ENCODE data around the gene ATXN3L. TPM values are rescaled to one million over a fixed set of nuclear protein-coding genes. Genes with fewer than 3 reads are reported as not detected.

Gene ATXN3L
- total RNA-seq, 1 experiment from 2014 or later = not detected

- TF ChIP-seq REST (IDR thresholded peaks at IDR 0.05; ENCODE audit: low read depth) = no peak
- no peak for TF ChIP-seq ZFX (IDR thresholded peaks at IDR 0.05)
- no peak for TF ChIP-seq TCF7L2 (IDR thresholded peaks at IDR 0.05; ENCODE audit: borderline replicate concordance, extremely low read depth, insufficient read depth, insufficient read length)
These were observed 3.4 kb upstream of the ATXN3L start (continued) for GRCh38 chrX:13323241-13323640.

- ATAC-seq = no peak
- TF ChIP-seq SP1 (IDR thresholded peaks at IDR 0.05; ENCODE audit: low read depth) (no peak), ZBTB33 (IDR thresholded peaks at IDR 0.05; ENCODE audit: extremely low read depth, insufficient replicate concordance, low read length) (no peak), CTCF (IDR thresholded peaks at IDR 0.05 in 2 of 3, conservative IDR thresholded peaks at IDR 0.05 in 1 of 3; ENCODE audit: borderline replicate concordance in 1 of 3, insufficient read depth in 1 of 3, low read depth in 2 of 3, low read length in 2 of 3) (no peak), EZH2 (IDR thresholded peaks at IDR 0.05) (no peak), RAD21 (IDR thresholded peaks at IDR 0.05; ENCODE audit: low read depth) (no peak), CEBPB (IDR thresholded peaks at IDR 0.05; ENCODE audit: low read depth) (no peak)
- no peaks in the 10 kb centered on the region for H3K4me1 ChIP-seq (ENCODE audit: control insufficient read depth in 1 of 2, insufficient read depth in 2 of 2, low read length in 2 of 2)
These were observed 2.5 kb downstream of the ATXN3L start for GRCh38 chrX:13317366-13317765.

More at GRCh38 chrX:13317366-13317765, 2.5 kb downstream of the ATXN3L start:
- no peak overlapping the region for H3K27ac ChIP-seq (ENCODE audit: low read depth, low read length)
- intact Hi-C loops (cut with micrococcal nuclease) = no loop called here
- RAD21 ChIA-PET (ENCODE audit: low non-redundant PET in 1 of 2, low total read pairs in 2 of 2, uncharacterized antibody in 2 of 2, unreplicated experiment in 2 of 2) = no interaction called here
- H3K27me3 ChIP-seq (ENCODE audit: insufficient read depth, low read length) = no peaks in the 10 kb centered on the region
- no peaks in the 10 kb centered on the region for H3K79me2 ChIP-seq (ENCODE audit: insufficient read depth, low read length)
- no peaks in the 10 kb centered on the region for H3K9me2 ChIP-seq (ENCODE audit: insufficient read depth)
- H3K9ac ChIP-seq (ENCODE audit: low read length) = no peak overlapping the region
- no peaks in the 10 kb centered on the region for H4K20me1 ChIP-seq (ENCODE audit: insufficient read depth)
- DNase-seq (ENCODE audit: low read depth, low spot score) = no peak
- H3K9me3 ChIP-seq (ENCODE audit: control insufficient read depth in 1 of 2, insufficient read depth in 1 of 2, low read depth in 1 of 2, low read length in 2 of 2) = no peaks in the 10 kb centered on the region
- POLR2A ChIA-PET = no interaction called here
- CTCF ChIA-PET = no interaction called here
- H3K4me3 ChIP-seq (replicated peaks in 1 of 2; ENCODE audit: low read depth in 1 of 2, low read length in 2 of 2) = no peak overlapping the region
- H3K4me2 ChIP-seq (ENCODE audit: low read length) = no peak overlapping the region
- no peak overlapping the region for H2AFZ ChIP-seq (ENCODE audit: low read depth, low read length, poor library complexity, severe bottlenecking)
- no peaks in the 10 kb centered on the region for H3K36me3 ChIP-seq (ENCODE audit: control insufficient read depth in 1 of 2, insufficient read depth in 2 of 2, low read length in 2 of 2)
- no TSS peak for BruUV-seq (replicated peaks)
